CD1c-positive myeloid dendritic cell (primary cell): ENCODE data around the gene MDP1.

Experiments
- DNase-seq: peaks from one replicate; pipeline ENCODE4 v3.0.0-alpha.2; 2016; ENCODE audit errors: extremely low spot score

MDP1 gene

DNA sequence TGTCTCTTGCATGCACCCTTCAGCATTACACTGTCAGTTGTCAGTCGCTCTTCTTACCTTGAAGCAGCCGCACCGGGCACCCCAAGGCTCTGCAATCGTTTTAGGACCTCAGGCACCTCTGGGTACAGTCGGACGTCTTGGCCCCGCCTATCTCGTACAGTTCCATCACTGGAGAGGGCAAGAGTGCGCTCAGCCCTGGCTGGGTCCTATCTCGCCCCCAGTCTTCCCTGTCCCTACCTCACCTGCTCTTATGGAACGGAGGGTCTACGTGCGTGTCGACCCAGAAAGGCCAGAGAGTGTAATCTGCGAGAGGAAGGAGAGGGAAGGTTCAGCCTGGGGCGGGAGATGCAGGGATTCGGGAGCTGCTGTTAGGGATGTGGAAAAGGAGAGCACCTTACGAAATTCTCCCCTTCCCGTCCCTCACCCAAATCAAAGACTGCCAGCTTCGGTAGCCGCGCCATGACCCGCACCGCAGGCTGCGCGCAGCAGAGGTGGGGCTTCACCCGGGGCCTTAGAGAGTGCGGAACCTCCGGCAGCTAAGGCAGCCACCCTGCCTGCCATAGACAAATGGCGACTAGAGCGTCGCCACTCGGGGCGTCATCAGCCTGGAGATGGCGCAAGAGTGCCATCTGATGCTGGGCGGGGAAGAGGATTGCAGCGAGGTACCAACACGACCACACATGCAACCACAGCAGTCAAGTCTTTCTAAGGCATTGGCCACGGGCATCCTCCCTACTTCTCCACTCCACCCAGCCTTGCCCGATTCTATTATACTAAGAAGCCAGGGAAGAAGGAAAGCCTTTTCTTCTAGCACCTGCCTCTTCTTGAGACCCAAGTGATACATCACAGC lies at the start of gene MDP1:
TSS of gene MDP1 (minus strand) at position 572 of the 850 bp plus-strand sequence. CDS start at position 461, 111 bp downstream.
- peak; percentile 95 for DNase-seq

DNA sequence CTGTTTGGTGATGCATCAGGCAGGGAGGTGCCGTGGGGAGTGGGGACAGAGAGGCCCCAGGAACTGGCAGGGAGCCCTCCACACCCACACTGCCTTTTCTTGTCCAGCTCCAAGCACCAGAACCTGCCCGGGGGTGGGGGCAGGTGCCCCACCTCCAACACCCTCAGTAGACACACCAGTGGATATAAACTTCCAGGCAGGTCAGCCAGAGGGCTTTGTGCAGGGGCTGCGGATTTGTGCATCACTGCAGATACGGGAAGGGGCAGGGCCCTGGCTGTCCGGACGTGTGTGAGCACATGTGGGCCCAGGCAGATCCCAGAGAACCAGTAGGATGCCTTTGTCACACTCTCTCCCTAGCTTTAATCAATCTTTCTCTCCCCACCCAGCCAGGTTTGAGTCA lies 48.4 kb upstream of the MDP1 start:
- DNase-seq, result no peak

GRCh38 chr14:24263848-24264247 lies 48.0 kb upstream of the MDP1 start:
- DNase-seq, result no peak

DNA sequence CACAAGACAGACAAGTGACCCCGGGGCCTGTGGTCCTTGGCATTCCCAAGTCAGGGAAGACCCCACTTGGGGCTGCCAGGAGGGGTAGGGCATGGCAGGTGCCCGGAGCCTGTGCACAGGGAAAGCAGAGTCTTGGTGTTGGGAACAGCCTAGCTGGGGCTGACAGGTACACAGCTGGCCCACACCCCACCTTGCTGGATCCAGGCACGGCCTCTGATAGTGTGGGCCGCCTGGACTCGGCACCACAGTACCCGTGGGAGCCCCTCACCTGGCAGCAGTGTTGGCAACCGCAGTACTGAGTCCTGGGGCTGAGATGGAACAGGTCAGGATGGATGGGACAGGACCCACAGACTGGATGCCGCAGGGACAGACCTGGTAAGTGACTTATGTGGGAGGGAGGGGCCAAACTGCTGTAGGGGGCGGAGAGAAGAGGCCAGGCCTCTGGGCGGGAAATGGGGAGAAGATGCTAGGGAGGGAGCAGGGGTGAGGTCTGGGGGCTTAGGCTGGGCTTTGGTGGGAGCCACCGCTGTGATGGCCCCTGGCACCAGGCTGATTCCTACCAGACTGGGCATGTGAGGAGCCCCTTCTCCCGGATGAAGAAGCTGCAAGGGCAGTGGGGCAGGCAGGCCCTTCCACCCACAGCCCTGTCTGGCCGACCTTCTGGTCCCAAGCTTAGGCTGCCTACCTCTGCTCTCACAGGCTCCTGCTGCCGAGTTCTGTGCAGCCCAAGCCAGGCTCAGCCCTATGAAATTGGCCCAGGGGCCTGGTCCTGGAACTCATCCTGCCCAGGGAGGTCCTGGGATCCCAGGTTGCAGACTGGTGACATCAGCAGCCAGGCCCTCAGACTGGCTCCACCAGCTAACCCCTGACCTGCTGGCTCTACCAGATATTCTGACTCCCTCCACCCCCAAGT lies 47.2 kb upstream of the MDP1 start, which contains the start of gene TGM1:
TSS of gene TGM1 (minus strand) at position 357 of the 913 bp plus-strand sequence. CDS start 825 bp downstream, outside the sequence.
- no peak for DNase-seq

DNA sequence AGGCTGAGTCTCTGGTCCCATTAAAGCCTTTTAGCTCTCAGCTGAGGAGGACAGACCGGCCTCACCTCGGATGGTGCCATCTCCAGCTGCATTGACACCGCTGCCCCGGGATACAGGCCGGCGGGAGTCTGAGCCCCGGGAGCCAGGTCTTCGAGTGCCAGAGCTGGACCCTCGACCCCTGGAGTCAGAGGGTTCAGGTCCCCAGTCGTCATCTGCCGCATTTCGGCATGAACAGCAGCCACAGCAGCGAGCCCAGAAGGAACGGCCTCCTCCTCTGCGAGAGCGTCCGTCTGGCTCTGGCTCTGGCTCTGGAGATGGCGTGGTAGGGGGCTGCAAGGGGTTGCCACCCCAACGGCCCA lies 46.1 kb upstream of the MDP1 start:
- no peak for DNase-seq

DNA sequence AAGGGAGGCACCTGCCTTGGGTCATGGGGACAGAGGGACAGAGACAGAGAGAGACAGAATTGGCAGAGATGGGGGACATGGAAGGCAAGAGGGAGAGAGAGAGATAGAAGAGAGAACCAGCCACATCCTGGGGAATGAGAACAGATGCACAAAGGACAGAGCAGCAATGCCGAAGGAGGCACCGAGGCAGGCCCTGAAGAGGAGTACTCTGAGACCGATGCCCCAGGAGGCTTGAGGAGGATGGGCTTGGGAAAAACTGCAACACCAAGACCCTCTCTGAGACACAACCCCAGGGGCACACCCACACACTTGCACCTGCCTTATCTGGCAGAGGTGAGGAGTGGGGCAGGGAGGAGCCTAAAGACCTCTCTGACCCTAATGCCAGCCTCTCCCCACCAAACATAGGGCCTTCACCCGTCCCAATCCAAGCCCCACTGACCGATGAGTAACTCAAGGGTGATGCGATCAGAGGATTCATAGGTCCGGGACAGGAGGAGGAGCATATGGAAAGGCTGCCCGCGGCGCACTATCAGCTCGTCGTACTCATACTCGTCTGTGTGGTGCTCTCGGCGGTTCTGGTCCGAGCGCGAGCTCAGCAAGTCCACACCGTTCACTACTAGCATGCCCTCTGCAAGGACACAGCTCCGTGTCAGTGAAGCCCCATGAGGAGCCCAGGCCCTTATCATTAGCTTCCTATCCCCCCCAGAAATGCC lies 45.5 kb upstream of the MDP1 start:
- DNase-seq, result no peak

- no peak for DNase-seq
Measured at GRCh38 chr14:24260780-24261157, 44.9 kb upstream of the MDP1 start.

DNA sequence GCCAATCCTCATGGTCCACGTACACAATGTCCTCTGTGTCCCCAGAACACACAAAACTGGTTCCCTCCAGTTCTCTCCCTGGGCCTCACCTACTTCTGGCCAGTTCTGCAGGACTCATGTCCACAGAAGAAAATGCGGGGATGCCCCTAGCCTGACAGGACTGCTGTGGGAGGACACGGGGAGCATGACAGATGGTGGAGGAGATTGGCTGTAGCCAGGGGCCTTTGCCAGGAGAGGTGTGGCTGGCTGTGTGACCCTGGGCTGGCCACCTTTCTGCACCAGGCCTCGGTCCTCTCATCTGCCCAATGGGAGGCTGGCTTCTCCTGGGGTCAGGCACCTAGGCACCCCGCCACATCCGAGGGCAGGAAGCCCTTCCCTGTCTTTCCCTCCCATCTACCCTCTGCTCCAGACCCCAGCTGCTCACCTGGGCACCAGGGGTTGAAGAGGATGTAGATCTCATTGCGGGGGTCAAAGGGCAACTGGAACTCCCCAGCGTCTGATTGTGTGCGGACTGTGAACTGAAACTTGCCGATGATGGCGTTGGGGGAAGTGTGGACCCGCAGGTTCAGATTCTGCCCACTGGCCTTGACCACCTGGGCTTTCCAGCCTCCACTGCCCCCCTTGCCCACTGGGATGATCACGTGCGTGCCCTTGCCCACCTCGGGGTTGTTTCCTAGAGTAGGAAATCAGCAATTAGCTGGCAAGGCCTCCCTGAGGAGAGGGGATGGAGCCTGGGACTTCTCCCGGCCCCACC lies 44.3 kb upstream of the MDP1 start:
- no peak for DNase-seq

DNA sequence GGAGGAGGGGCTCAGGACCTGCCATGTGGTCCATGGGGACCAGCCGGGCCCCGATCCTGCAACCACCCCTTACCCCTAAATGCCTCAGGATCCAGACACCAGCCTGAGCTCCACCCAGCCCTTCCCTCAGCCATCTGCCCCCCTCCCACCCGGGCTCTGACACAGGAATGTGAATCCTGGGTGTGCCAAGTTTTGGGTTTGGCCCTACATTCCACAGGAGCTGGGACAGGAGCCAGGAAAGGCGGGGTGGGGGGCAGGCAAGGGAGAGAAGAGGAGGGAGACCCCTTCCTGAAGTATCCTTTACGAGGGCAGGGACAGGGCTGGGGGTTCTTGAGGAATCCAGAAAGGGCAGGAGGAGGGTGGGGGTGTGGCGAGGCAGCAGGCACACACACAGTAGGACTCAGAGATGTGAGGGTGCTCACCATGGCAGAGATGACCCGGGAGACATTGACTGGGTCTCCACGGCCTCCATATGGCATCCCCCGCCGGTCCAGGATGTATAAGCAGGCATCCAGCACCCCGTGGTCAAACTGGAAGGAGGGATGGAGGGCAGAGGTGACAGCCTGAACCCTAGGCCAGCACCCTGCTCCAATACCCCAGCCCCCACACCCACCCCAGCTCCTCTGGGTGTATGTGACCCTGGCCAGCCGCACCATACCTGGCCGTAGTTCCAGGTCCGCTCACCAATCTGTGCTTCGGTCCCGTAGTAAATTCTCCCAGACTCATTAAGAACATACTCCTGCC lies 43.6 kb upstream of the MDP1 start:
- no peak for DNase-seq

DNA sequence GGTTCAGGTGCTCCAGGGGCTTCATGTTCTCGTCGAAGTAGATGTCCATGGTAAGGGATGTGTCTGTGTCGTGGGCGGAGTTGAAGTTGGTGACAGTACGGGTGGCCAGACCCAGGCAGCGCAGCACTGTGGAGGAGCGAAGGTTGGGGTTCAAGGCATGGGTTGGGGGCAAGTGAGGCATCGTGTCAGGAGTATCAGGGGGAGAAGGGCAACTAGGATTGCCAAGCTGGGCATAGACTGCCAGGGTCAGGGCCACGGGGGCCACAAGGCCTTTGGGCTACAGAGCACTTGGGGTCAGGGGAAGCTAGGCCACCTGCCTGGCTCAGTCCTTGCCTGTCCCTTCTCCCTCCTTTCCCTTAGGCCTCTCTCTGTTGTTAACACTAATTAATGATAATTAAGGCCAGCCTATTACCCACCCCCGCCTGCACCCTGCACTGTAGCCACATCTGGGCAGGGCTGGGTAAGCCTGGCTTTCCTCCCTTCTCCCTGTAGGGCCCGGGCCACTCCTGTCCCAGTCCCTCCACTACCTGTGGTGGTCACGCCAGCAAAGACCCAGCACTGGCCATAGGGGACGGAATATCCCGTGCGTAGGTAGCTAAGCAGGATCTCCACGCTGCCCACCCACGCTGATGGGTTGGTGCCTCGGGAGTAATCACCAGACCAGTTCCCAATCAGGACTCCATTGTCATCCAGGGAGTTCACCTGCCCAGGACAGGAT lies 42.8 kb upstream of the MDP1 start:
- no peak for DNase-seq

GRCh38 chr14:24258119-24258518 lies 42.3 kb upstream of the MDP1 start:
- no peak for DNase-seq

DNA sequence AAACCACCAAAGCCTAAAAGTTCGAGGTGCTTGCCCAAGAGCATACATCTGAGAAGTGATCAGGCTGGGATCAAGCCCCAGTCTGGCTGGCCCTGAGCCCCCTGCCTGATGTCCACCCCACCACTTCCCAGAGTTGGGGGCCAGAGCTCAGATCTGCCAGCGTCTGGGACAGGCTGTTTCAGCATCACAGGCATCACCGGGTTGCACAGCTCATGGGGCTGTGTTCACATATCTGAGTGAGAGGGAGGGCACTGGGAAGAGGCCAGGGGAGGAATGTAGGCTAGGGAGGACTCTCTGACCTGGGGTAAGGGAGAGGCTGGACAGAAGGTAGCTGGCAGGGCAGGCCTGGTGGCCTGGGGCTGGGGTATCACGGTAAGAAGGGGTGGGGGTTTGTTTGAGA lies 41.1 kb upstream of the MDP1 start:
- DNase-seq, result no peak

DNA sequence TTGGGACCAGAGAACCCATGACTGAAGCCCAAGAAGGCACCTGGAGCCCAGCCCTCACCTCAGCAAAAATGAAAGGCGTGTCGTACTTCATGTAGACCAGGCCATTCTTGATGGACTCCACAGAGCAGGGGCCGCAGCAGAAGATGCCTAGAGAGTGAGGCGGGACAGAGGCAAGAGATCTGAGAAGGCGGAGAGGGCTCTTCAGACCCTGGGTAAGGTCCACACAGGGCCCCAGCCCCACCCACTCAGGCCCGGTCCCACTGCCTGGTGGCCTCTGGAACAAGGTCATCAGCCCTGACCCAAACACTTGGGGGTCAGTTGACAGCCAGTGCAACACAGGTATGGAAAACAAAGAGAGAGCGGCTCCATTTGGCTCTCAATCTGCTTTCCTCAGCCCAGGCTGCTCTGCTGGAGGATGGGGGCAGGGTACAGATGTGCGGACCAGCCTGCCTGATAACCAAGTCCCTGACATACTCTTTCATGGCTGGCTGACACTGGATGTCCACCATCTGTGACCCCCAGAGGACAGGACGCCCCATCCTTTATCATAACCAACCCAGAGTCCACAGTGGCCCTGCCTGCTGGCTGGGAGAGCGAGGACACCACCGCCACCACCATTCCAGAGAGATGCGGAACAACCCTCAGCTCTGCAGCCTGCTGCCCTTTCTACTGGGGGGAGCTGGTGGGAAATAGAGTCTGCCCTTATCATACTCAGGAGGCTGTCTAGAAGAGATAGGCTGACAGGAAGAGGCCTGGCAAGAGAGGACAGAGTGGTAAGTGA lies 40.3 kb upstream of the MDP1 start:
- DNase-seq, result no peak

DNA sequence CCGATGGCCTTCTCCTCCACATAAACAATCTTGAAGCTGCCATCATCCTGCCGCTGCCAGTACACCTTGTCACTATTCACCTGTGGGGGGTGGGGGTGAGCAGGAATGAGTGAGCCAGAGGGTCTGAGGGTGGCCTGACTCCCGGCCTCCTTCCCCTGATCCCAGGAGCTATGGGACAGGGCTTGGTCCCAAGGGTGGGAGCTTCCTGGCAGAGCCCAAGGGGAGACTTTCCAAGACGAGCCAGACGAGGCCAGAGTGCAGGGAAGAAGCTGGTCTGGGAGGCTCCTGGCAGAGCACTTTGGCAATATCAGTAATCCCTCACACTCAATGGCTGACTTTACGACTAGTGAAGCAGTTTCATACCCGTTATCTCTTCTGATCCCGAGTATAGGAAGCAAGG lies 39.6 kb upstream of the MDP1 start:
- DNase-seq, result no peak

DNA sequence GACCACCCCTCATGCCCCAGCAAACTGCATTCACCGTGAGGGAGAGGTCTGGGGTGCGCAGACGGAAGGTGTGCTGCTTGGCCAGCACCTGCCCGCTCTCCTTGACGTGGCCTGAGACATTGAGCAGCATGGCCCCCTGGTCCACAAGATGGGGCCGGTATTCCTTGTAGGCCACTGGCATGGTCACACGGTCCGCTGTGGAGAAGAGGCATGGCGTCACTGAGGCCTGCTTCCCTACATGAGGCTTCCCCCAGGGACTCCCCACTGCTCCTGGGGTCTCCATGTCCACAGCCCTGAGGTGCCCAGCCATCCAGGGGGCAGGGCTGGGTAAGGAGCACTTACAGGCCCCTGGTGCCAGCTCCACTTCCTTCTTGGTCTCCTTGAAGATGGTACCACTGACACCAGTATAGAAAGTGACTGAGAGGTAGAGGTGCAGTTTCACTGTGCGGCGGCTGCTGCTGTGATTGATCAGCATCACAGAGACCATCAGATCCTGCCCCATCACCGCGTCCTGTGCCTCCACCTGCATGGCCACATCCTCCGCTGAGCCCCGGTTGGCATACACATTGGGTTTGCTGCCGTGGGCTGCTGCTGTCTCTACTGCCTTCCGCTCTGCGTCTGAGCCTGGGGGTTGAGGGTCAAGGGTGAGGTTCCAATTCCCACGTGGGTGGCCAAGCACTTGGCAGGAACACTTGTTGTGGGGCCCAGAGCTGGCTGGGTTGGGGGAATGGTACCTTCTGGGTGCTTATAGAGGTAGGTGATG lies 38.9 kb upstream of the MDP1 start:
- no peak for DNase-seq

DNA sequence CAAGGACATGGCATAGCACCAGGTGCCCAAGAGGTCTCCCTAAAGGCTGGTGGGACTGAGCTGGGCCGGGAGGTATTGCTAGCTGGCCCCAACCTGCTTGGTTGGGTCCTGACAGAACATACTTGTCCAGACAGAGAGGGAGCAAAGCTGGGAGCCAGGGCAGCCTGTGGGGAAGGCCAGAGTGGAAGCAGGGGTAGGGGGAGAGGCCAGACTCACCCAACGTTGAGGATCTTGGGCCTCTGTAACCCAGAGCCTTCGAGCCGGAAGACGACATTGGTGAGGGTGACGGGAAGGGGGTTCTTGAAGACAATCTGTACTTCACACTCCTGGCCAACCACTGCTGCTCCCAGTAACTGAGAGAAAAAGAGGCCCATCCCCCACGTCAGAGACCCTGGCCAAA lies 38.1 kb upstream of the MDP1 start:
- DNase-seq, result no peak

DNA sequence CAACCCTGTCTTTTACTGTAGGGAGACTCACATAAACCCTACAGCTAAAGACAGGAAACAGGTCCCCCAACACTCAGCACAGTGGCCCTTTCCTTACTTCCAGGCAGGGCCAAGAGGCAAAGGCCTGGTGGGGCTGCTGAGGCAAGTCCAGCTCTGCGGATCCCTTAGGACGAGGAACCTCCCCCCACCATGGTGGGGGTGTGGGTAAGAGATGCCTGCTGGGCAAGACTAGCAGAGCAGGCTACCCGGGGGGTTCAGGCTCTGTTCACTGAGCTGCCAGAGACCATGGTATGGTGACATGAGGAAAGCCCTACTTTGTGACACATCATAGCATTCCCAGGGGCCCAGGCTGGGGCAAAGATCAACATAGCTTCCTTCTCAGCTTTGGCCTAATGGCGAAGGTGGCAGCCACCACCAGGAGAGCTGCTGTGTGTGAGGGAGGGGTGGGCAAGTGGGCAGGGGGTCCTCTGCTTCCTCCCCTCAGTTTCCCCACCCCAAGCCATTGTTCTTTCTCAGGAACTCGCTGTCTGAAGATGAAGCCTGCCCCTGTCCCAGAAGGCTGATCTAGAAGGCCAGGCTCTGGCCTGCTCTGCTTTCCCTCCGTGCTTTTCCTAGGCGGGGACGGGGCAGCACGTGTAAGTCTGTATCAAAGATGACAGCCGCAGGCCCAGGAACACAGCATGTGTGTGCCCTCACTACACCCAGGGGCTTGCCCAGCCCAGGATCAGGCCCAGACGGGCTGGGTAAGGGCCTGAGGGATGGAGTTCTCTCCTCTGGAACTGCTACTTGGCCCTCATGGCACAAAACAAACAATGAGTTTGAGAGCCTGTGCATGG lies 36.6 kb upstream of the MDP1 start:
- no peak for DNase-seq

- no peak for DNase-seq
Measured at GRCh38 chr14:24251880-24252288, 36.0 kb upstream of the MDP1 start.
